Stimulated activated CD4-positive, alpha-beta T cell treated with anti-CD3 and anti-CD28 coated beads, Interleukin-2, amount 100 ng/mL, for 24 hours (primary cell): ENCODE results near the gene PIH1D1.
A peak's percentile ranks its signal among the peaks of the same experiment; 100 is the strongest.
"Not testable (repeated sequence)": the region's sequence is repeated elsewhere in the genome, so short reads cannot be mapped to it uniquely, and the experiment has no call there.

Source experiments
- DNase-seq, 2 donors: peaks; one replicate each; pipeline ENCODE4 v3.0.0-alpha.2; 2020

PIH1D1 gene

GRCh38 chr19:49453013-49453756 lies 1.6 kb upstream of the PIH1D1 start, which contains the start of gene ALDH16A1:
TSS of gene ALDH16A1 (plus strand) at chr19:49453225. CDS start at chr19:49453332, 107 bp downstream.
- peak; percentile 97 for DNase-seq

- DNase-seq, result no peak
Measured at GRCh38 chr19:49450405-49450804, 1.2 kb downstream of the PIH1D1 start.

GRCh38 chr19:49448432-49448786 lies 3.2 kb downstream of the PIH1D1 start:
- no peak for DNase-seq

- DNase-seq, result peak in 1 of 2 donors; percentile 59
Measured at GRCh38 chr19:49447485-49448431, 3.9 kb downstream of the PIH1D1 start.

- DNase-seq, result no peak
Measured at GRCh38 chr19:49445997-49446396, 5.6 kb downstream of the PIH1D1 start.

GRCh38 chr19:49444100-49444700 lies 7.4 kb downstream of the PIH1D1 start:
- DNase-seq, result not testable (repeated sequence)

GRCh38 chr19:49443366-49444099 lies 8.1 kb downstream of the PIH1D1 start:
- DNase-seq, result peak; percentile 94 to 95

- peak; percentile 66 to 78 for DNase-seq
Measured at GRCh38 chr19:49442771-49443365, 8.7 kb downstream of the PIH1D1 start.

GRCh38 chr19:49442354-49442753 lies 9.3 kb downstream of the PIH1D1 start:
- DNase-seq, result peak in 1 of 2 donors; percentile 35

GRCh38 chr19:49441960-49442350 lies 9.7 kb downstream of the PIH1D1 start:
- no peak for DNase-seq

GRCh38 chr19:49441210-49441959 lies 10.2 kb downstream of the PIH1D1 start, which contains the start of gene SLC17A7:
TSS of gene SLC17A7 (minus strand) at chr19:49441527. CDS start at chr19:49441379, 148 bp downstream.
- peak; percentile 49 to 58 for DNase-seq

GRCh38 chr19:49440439-49441209 lies 11.0 kb downstream of the PIH1D1 start:
- DNase-seq, result no peak

GRCh38 chr19:49439836-49440235 lies 11.8 kb downstream of the PIH1D1 start:
- no peak for DNase-seq

- no peak for DNase-seq
Measured at GRCh38 chr19:49438261-49438660, 13.4 kb downstream of the PIH1D1 start.

- DNase-seq, result no peak
Measured at GRCh38 chr19:49437231-49437630, 14.4 kb downstream of the PIH1D1 start.

GRCh38 chr19:49436381-49437017 lies 15.1 kb downstream of the PIH1D1 start:
- peak; percentile 60 to 76 for DNase-seq

- DNase-seq, result no peak
Measured at GRCh38 chr19:49435670-49436069, 15.9 kb downstream of the PIH1D1 start.

- DNase-seq, result no peak
Measured at GRCh38 chr19:49434907-49435583, 16.6 kb downstream of the PIH1D1 start.

GRCh38 chr19:49433240-49433901 lies 18.2 kb downstream of the PIH1D1 start:
- no peak for DNase-seq
